ENCODE measurements around the gene FOSL2.

The FOSL2 gene

GRCh38 chr2:28425464-28425835 is 32.8 kb downstream of the FOSL2 start:
- H3K4me1 ChIP-seq (ENCODE audit: insufficient read depth, low read length, poor library complexity, severe bottlenecking), result peaks cover 15% of the 10 kb centered on the region

GRCh38 chr2:28427741-28428415 is 35.2 kb downstream of the FOSL2 start:
- no peak overlapping the region for H3K4me2 ChIP-seq (ENCODE audit: low read depth, low read length, poor library complexity, severe bottlenecking)
- no peaks in the 10 kb centered on the region for H3K9me2 ChIP-seq (replicated peaks; ENCODE audit: low read depth, low read length)
- H3K36me3 ChIP-seq (ENCODE audit: insufficient read depth, low read length), result no peaks in the 10 kb centered on the region
- H3K4me3 ChIP-seq (ENCODE audit: low read length, poor library complexity, severe bottlenecking), result no peak overlapping the region
- no peak overlapping the region for H3K9ac ChIP-seq (ENCODE audit: low read depth, low read length, poor library complexity, severe bottlenecking)
- no peaks in the 10 kb centered on the region for H4K20me1 ChIP-seq (ENCODE audit: insufficient read depth, low read length, poor library complexity, severe bottlenecking)
- H3K9me3 ChIP-seq (ENCODE audit: insufficient read depth, low read depth, low read length), result peaks cover under 1% of the 10 kb centered on the region; the same call in 1 of the 2 replicates
- H3K79me2 ChIP-seq (ENCODE audit: insufficient read depth, low read length), result no peaks in the 10 kb centered on the region
- no peak overlapping the region for H2AFZ ChIP-seq (ENCODE audit: low read length)
- no peaks in the 10 kb centered on the region for H3F3A ChIP-seq (ENCODE audit: low read depth)
- TF ChIP-seq CTCF (conservative IDR thresholded peaks at IDR 0.05; ENCODE audit: low read length) (no peak), EZH2phosphoT487 (IDR thresholded peaks at IDR 0.05; ENCODE audit: borderline replicate concordance) (no peak)
- peaks cover 15% of the 10 kb centered on the region for H3K4me1 ChIP-seq (ENCODE audit: insufficient read depth, low read length, poor library complexity, severe bottlenecking)
- no peaks in the 10 kb centered on the region for H3K27me3 ChIP-seq (ENCODE audit: insufficient read depth, low read length, poor library complexity, severe bottlenecking)

More at GRCh38 chr2:28425464-28425835, 32.8 kb downstream of the FOSL2 start:
- no peaks in the 10 kb centered on the region for H3K9me2 ChIP-seq (replicated peaks; ENCODE audit: low read depth, low read length)
- no peak overlapping the region for H3K4me3 ChIP-seq (ENCODE audit: low read length, poor library complexity, severe bottlenecking)
- no peaks in the 10 kb centered on the region for H3K27me3 ChIP-seq (ENCODE audit: insufficient read depth, low read length, poor library complexity, severe bottlenecking)
- no peaks in the 10 kb centered on the region; the same call in 1 of the 2 replicates for H3F3A ChIP-seq (ENCODE audit: low read depth)
- H3K9me3 ChIP-seq (ENCODE audit: insufficient read depth, low read depth, low read length), result no peaks in the 10 kb centered on the region
- H3K9ac ChIP-seq (ENCODE audit: low read depth, low read length, poor library complexity, severe bottlenecking), result no peak overlapping the region
- no peak overlapping the region for H2AFZ ChIP-seq (ENCODE audit: low read length)
- H3K4me2 ChIP-seq (ENCODE audit: low read depth, low read length, poor library complexity, severe bottlenecking), result no peak overlapping the region
- H4K20me1 ChIP-seq (ENCODE audit: insufficient read depth, low read length, poor library complexity, severe bottlenecking), result no peaks in the 10 kb centered on the region
- TF ChIP-seq EZH2phosphoT487 (IDR thresholded peaks at IDR 0.05; ENCODE audit: borderline replicate concordance), result no peak
- TF ChIP-seq CTCF (conservative IDR thresholded peaks at IDR 0.05; ENCODE audit: low read length), result no peak
- H3K36me3 ChIP-seq (ENCODE audit: insufficient read depth, low read length), result no peaks in the 10 kb centered on the region
- H3K79me2 ChIP-seq (ENCODE audit: insufficient read depth, low read length), result no peaks in the 10 kb centered on the region

- no peaks in the 10 kb centered on the region for H3F3A ChIP-seq (ENCODE audit: low read depth)
- H4K20me1 ChIP-seq (ENCODE audit: insufficient read depth, low read length, poor library complexity, severe bottlenecking), result no peaks in the 10 kb centered on the region
- no peak overlapping the region for H3K4me2 ChIP-seq (ENCODE audit: low read depth, low read length, poor library complexity, severe bottlenecking)
- H3K4me1 ChIP-seq (ENCODE audit: insufficient read depth, low read length, poor library complexity, severe bottlenecking), result peaks cover 15% of the 10 kb centered on the region
- no peaks in the 10 kb centered on the region for H3K9me2 ChIP-seq (replicated peaks; ENCODE audit: low read depth, low read length)
- peaks cover 4% of the 10 kb centered on the region; the same call in 1 of the 2 replicates for H3K9me3 ChIP-seq (ENCODE audit: insufficient read depth, low read depth, low read length)
- TF ChIP-seq CTCF (conservative IDR thresholded peaks at IDR 0.05; ENCODE audit: low read length), result no peak
- H3K9ac ChIP-seq (ENCODE audit: low read depth, low read length, poor library complexity, severe bottlenecking), result no peak overlapping the region
- H3K79me2 ChIP-seq (ENCODE audit: insufficient read depth, low read length), result no peaks in the 10 kb centered on the region
- no peaks in the 10 kb centered on the region for H3K27me3 ChIP-seq (ENCODE audit: insufficient read depth, low read length, poor library complexity, severe bottlenecking)
- H3K36me3 ChIP-seq (ENCODE audit: insufficient read depth, low read length), result no peaks in the 10 kb centered on the region
- no peak overlapping the region for H3K4me3 ChIP-seq (ENCODE audit: low read length, poor library complexity, severe bottlenecking)
- H2AFZ ChIP-seq (ENCODE audit: low read length), result no peak overlapping the region
Measured at GRCh38 chr2:28428486-28428885, 35.8 kb downstream of the FOSL2 start.

Measured in Loucy (cell line).